ENCODE measurements around the gene CEP70.
"Not testable (repeated sequence)": the region's sequence is repeated elsewhere in the genome, so short reads cannot be mapped to it uniquely, and the experiment has no call there.

CEP70 gene, protein sequence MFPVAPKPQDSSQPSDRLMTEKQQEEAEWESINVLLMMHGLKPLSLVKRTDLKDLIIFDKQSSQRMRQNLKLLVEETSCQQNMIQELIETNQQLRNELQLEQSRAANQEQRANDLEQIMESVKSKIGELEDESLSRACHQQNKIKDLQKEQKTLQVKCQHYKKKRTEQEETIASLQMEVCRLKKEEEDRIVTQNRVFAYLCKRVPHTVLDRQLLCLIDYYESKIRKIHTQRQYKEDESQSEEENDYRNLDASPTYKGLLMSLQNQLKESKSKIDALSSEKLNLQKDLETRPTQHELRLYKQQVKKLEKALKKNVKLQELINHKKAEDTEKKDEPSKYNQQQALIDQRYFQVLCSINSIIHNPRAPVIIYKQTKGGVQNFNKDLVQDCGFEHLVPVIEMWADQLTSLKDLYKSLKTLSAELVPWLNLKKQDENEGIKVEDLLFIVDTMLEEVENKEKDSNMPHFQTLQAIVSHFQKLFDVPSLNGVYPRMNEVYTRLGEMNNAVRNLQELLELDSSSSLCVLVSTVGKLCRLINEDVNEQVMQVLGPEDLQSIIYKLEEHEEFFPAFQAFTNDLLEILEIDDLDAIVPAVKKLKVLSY

DNA sequence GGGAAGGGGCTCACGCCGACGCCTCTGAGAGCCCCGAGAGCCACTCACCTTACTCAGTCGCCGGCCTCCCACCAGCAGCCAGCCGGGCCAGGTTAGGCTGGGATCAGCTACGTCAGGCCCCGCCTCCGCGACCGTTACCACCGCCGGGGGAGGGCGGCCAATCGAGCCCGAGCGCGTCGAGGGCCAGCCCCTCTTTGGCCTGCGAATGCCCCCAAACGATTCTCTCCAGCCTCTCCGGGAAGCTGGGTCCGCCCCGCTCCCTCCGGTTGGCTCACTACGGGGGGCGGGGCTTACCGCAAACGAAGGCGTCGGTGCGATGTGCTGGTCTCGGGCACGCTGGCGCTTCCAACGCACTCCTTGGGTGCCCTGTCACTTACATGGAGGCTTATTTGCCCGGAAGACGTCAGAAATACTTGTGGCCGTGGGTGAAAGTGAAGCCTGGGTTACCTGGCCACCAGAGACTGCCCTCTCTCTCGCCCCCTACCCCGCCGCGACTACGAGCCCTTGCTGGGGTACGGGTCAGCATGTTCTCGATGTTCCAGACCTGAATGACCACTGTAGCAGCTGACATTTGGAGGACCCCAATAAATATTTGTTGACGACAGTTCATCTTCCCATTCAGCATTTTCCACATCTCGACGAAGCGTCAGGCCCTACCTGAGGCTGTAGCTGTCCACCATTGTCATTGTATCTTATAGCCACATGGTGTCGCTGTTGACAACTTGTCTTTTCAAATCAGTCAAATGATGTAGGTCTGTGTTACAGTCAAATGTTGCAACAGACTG is at the start of gene CEP70:
Gene CEP70, minus strand, starts transcription at position 111 of the 785 bp plus-strand sequence. CDS start 21,333 bp downstream, outside the sequence.
- peak; percentile 96 for DNase-seq (ENCODE audit: low spot score)

DNA sequence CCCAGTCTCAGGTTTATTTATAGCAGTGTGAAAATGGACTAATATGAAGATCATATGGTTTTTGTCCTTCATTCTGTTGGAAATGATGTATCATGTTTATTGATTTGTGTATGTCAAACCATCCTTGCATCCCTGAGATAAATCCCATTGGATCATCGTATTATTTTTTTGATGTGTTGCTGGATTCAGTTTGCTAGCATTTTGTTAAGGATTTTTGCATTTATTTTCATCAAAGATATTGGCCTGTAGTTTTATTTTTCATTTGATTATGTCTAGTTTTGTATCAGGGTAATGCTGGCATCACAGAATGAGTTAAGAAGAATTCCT is 48.8 kb upstream of the CEP70 start:
- no peak for DNase-seq (ENCODE audit: low spot score)

DNA sequence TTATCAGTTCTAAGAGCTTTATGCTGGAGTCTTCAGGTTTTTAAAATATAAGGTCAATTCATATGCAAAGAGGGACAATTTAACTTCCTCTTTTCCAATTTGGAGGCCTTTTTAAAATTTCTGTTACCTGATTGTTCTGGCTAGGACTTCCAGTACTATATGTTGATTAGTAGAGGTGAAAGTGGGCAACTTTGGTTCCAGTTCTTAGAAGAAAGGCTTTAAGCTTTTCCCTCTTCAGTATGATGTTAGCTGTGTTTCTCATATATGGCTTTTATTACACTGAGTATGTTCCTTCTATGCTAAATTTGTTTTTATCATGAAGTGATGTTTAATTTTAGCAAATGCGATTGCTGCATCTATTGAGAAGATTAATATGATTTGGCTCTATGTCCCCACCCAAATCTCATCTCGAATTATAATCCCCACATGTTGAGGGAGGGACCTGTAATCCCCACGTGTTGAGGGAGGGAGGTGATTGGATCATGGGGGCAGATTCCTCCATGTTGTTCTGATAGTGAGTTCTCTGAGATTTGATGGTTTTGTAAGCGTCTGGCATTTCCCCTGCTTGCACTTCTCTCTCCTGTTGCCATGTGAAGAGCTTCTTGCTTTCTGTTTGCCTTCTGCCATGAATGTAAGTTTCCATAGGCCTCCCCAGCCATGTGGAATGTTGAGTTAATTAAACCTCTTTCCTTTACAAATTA is 48.3 kb upstream of the CEP70 start:
- DNase-seq (ENCODE audit: low spot score) = no peak

DNA sequence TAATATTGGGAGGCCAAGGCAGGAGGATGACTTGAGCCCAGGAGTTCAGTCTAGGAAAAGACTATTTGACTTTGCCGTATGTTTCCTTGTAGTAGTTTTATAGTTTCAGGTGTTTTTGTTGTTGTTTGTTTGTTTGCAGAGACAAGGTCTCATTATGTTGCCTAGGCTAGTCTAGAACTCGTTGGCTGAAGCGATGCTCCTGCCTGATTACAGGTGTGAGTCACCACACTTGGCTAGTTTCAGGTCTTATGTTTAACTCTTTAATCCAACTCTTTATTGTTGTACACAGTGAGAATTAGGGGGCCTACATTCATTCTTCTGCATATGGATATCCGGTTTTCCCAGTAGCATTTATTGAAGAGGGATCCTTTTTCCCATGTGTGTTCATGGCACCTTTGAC is 46.5 kb upstream of the CEP70 start:
- no peak for DNase-seq (ENCODE audit: low spot score)

DNA sequence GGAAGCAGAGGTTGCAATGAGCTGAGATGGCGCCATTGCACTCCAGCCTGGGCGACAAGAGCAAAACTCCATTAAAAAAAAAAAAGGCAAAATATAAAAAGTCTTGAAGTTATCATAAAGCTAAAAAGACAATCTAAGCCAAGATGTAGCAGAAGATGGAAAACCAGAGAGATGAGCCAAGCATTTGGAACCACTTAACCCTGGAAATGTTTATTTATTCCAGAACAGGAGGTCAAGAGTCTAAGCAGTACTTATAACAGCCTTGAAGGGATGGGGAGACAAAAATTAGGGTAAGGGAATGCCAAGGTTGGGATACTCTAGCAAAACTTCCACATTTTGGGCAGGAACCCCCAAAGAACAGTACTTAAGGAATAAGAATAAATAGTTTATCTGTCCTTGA is 44.6 kb upstream of the CEP70 start:
- no peak for DNase-seq (ENCODE audit: low spot score)

DNA sequence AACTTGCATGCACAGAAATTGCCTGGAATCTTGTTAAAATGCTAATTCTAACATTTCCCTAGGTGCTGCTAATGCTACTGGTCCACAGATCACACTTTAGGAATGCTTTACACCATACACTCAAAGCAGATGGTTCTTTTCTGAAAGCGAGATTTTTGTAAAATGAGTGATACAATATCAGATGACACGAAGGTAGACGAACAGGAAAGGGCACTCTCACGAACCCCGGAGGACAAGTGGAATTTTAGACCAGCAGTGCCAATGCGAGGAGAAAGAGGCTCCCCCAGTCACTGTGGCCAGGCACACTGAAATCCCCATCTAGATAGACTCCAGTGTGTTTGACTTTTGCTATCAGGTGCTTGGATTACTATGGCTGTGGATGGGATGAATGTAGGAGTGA is 35.5 kb upstream of the CEP70 start:
- no peak for DNase-seq (ENCODE audit: low spot score)

DNA sequence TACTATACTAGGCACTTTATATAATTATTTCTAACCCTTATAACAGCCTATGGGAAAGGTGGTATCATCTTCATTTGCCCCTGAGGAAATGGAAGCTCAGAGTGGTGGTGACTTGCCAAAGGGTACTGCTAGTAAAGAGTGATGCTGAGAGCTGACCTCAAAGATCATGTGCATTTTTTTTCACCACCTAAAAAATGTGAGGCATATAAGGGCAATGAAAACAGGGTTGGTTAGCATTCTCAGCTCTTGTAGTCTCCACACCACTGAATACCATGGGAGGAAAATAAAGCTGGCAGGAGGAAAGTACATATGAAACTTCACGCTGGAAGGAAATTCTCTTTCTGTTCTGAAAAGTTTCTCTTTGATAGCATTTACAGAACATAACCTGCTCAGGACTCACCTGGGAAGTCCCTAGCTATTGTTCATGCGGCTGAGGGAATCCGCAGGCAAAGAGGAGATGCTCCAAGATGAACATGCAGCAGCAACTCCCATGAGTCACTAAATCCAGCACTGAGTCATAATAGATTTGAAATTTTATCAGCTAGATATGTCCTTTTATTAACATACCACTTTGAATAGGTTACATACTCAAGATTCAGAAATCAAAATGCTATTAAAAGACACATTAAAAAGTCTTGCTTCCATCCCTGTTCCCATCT is 31.8 kb upstream of the CEP70 start:
- peak; percentile 11 for DNase-seq (ENCODE audit: low spot score)

DNA sequence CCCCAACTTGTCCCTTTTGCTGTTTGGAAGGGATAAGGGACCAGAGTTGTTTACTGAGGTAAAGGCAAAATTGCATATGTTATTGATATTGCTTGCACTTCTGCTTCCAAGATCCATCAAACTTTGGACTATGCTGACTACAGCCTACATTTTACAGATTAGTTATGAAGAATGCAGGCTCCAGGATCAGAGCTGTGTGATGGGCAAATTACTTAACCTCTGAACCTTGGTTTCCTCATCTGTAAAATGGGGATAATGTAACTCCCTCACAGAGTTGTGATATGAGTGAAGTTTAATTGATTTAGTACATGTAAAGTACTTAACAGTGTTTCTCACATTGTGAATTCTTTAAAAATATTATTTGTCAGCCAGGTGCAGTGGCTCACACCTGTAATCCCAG is 30.5 kb upstream of the CEP70 start:
- no peak for DNase-seq (ENCODE audit: low spot score)

DNA sequence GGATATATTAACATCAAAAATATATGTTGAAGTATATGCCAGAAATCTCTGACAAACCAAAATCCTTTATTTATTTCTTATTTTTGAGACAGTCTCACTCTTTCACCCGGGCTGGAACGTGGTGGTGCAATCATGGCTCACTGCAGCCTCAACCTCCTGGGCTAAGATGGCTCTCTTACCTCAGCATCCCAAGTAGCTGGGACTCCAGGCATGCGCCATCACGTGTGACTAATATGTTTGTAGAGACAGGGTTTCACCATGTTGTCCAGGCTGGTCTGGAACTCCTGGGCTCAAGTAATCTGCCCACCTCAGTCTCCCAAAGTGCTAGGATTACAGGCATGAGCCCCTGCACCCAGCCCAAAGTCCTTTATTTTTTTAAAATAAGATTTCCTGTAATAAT is 26.4 kb upstream of the CEP70 start:
- DNase-seq (ENCODE audit: low spot score) = no peak

DNA sequence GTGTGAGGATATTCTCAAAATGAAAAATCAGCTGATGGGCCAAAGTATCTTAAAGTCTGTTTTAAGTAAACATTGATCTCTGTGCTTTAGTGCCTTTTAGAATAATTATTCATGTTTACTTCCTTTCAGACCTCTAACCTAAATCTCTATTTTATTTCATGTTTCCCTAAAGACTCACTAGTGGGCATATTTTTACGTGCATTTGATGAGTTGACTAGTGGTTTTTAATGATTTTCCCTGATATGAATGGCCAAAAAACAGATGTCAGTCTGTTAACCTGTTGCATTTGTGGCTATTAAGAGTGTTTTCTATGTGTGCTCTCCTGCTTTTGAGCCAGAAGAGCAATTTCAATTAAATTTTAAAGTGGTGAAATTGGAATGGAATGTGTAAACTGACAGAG is 21.4 kb upstream of the CEP70 start:
- no peak for DNase-seq (ENCODE audit: low spot score)

DNA sequence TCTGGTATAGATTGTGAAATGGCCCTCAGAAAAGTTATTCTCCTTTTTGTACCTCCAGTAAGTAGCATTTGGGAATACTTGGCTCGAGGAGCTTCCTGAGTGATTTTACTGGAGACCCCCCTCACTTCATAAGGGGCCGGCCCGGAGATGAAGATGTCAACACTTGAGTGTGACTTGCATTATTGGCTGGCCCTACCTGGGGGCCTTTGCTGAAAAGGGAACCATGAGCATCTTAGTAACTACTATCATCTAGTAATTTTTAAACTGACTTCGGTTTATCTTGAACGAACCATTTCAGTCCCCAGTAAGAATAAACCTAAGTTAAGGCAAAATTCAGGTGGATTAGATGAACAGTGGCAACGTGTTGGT is 15.8 kb upstream of the CEP70 start:
- no peak for DNase-seq (ENCODE audit: low spot score)

DNA sequence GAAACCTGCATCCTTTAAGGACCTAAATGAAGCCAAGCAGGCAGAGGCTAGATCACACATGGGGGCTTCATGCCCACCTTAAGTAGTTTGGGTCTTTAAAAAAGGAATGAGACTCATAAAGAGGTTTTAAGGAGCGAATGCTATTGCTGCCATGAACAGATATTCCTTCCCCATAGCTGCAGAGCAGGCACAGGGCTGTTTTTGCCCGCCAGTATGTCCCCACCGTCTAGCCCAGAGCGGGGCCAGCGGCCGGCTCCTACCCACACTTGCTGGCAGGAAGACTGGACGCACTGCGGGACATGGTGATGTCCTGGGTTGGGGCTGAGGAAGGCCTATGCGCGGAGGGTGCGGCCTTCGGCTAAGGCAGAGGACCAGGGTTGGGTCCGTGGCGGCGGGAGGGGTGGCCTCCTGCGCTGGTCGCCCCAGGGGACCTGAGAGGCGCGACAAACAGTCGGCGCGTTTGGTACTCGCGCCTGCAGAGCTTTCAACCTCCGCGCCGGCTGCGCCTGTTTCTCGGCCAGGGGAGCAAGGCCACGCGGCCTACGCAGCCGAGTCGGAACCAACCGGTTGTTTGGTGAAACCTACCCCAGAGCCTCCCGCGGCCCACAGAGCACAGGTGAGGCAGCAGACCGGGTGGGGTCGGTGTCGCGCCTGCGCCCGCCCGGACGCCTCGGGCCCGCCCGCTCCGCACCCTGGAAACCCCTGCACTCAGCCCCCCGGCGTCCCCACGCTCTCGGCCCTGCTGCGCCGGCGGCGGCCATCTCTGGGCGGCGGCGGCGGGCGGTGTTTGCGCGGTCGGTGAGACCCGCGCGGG is 14.5 kb upstream of the CEP70 start, which contains the start of gene FAIM:
Gene FAIM, plus strand, starts transcription at position 450 of the 814 bp plus-strand sequence. CDS start 10,956 bp downstream, outside the sequence.
- DNase-seq (ENCODE audit: low spot score) = peak; percentile 68

DNA sequence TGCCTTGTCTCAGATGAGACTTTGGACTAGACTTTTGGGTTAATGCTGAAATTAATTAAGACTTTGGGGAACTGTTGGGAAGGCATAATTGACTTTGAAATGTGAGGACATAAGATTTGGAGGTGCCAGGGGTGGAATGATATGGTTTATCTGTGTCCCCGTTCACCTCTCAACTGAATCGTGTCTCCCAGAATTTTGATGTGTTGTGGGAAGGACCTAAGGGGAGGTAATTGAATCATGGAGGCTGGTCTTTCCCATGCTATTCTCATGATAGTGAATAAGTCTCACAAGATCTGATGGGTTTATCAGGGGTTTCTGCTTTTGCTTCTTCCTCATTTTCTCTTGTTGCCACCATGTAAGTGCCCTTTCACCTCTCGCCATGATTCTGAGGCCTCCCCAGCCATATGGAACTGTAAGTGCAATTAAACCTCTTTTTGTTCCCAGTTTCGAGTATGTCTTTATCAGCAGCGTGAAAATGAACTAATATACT is 10.1 kb upstream of the CEP70 start:
- not testable (repeated sequence) for DNase-seq (ENCODE audit: low spot score)

DNA sequence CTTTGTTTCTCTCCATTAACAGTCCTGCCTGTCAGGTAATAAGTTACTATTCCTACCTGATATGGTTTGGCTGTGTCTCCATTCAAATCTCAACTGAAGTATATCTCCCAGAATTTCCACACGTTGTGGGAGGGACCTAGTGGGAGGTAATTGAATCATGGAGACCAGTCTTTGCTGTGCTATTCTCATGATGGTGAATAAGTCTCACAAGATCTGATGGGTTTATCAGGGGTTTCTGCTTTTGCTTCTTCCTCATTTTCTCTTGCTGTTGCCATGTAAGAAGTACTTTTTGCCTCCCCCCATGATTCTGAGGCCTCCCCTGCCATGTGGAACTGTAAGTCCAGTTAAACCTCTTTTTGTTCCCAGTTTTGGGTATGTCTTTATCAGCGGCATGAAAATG is 7.6 kb upstream of the CEP70 start:
- DNase-seq (ENCODE audit: low spot score) = not testable (repeated sequence)

DNA sequence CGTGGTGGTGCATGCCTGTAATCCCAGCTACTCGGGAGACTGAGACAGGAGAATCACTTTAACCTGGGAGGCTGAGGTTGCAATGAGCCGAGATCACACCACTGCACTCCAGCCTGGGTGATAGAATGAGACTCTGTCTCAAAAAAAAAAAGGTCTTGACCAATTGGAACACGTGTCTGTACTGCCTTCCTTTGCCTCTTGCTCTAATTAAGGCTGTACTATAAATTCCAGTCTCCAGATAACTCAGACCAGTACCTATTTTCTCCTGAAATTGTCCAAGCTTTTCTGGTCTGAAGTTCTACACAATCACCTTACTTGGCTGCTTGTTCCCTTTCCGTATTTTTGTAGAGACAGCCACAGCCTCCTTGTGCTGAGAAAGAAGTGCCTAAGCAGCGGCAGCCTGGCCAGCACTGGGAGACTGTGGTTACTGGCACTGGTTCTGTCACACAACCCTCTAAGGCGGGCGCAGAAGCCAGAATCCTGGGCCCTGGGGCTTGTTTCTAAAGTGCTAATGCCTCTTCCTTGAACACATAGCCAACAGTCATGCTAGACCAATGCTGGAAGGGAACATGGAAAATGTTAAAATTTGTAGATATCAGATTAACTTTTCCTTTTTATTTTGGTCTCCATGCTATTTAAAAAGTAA is 6.2 kb upstream of the CEP70 start:
- peak; percentile 29 for DNase-seq (ENCODE audit: low spot score)

DNA sequence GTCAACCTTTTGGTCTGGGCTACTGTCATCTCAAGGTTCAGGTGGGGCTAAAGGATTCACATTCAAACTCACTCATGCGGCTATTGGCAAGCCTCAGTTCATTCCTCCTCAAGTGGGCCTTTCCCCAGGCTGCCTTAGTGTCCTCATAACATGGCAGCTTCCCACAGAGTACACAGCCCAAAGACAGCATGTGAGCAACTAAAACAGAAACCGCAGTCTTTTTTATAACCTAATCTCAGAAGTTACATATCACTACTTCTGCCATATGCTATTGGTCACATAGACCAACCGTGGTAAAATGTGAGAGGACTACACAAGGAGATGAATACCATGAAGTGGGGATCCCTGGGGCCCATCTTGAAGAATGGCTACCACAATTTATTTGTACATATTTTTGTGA is 4.5 kb upstream of the CEP70 start:
- DNase-seq (ENCODE audit: low spot score) = no peak

DNA sequence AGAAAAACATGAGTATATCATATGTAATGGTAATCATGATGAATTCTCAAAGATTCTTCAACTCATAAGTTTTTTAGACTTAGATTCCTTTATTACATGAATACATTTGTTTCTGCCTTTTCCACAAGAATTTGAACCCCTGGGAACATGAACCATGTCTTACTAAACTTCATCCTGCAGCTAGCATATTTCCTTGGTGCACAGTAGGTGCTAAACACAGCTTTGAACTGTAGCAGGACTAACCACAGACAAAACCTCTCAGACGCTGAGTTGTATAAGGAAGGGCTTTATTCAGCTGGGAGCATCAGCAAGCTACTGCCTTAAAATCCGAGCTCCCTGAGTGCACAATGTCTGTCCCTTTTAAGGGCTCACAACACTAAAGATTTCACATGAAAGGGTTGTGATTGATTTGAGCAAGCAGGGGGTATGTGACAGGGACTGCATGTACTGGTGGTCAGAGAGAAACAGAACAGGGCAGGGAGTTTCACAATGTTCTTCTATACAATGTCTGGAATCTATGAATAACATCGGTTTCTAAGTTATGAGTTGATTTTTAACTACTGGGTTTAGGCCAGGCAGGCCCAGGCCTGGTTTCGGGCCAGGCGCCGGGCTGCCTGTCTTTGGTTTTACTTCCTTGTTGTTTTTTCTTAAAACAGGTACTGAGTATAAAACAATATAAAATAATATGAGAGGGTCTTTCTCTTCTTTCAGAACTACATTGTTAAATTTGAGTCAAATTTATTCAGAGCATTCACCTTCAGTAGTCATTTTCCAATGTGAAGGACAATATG is 3.3 kb upstream of the CEP70 start:
- not testable (repeated sequence) for DNase-seq (ENCODE audit: low spot score)

DNA sequence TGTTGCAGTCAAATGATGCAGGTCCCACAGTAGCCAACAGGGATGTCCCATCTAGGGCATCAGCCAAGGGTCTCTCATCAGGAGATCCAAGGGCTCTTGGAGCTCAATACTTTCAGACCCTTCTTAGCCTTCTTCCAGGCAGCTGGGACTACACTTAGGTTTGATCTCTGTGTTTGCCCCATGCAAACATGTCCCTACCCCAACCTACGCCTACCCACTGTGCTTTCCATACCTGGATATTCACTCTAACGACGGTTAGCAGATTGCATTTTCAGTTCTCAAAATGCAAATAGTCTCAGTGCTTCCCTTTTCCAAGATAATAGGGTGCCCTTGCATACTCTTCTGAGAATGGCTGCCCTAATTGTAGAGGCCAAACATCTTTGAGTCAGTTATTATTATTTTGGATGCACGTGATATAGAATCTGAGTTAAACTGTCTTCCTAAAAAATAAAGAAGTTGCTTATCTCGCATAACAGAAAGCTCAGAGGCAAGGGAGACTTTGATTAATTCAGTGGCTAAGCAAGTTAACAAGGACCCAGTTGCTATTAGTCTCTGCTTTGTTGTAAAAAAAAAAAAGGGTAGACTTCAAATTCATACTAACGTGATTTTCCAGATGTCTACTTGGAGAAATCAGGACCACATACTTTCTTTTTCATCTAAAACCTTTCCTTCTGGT is 1.0 kb upstream of the CEP70 start:
- DNase-seq (ENCODE audit: low spot score) = no peak

All from GM03348 (cell line).